ENCODE results near the gene FBXW10B.
A peak's percentile ranks its signal among the peaks of the same experiment; 100 is the strongest.
"Not testable (repeated sequence)": the region's sequence is repeated elsewhere in the genome, so short reads cannot be mapped to it uniquely, and the experiment has no call there.

The FBXW10B gene

GRCh38 chr17:15619331-15620058 lies at the start of gene FBXW10B:
Gene FBXW10B, minus strand, starts transcription at chr17:15619704. Its CDS starts 192 bp downstream, at chr17:15619512.
- DNase-seq (ENCODE audit: low read depth): not testable (repeated sequence)

GRCh38 chr17:15663691-15664090 lies 44.2 kb upstream of the FBXW10B start:
- DNase-seq (ENCODE audit: low read depth): no peak

- no peak for DNase-seq (ENCODE audit: low read depth)
Measured at GRCh38 chr17:15663176-15663575, 43.7 kb upstream of the FBXW10B start.

- no peak for DNase-seq (ENCODE audit: low read depth)
Measured at GRCh38 chr17:15662681-15663080, 43.2 kb upstream of the FBXW10B start.

- no peak for DNase-seq (ENCODE audit: low read depth)
Measured at GRCh38 chr17:15660077-15660476, 40.6 kb upstream of the FBXW10B start.

GRCh38 chr17:15659663-15660062 lies 40.2 kb upstream of the FBXW10B start:
- no peak for DNase-seq (ENCODE audit: low read depth)

- no peak for DNase-seq (ENCODE audit: low read depth)
Measured at GRCh38 chr17:15659236-15659635, 39.7 kb upstream of the FBXW10B start.

GRCh38 chr17:15658296-15658695 lies 38.8 kb upstream of the FBXW10B start:
- DNase-seq (ENCODE audit: low read depth): no peak

GRCh38 chr17:15657868-15658267 lies 38.4 kb upstream of the FBXW10B start:
- DNase-seq (ENCODE audit: low read depth): no peak

GRCh38 chr17:15654886-15655561 lies 35.5 kb upstream of the FBXW10B start:
- no peak for DNase-seq (ENCODE audit: low read depth)

- DNase-seq (ENCODE audit: low read depth): not testable (repeated sequence)
Measured at GRCh38 chr17:15654401-15654800, 34.9 kb upstream of the FBXW10B start.

- no peak for DNase-seq (ENCODE audit: low read depth)
Measured at GRCh38 chr17:15652960-15653359, 33.5 kb upstream of the FBXW10B start.

- peak; percentile 99 for DNase-seq (ENCODE audit: low read depth)
Measured at GRCh38 chr17:15651583-15652110, 32.1 kb upstream of the FBXW10B start.

GRCh38 chr17:15650741-15651582 lies 31.5 kb upstream of the FBXW10B start:
- DNase-seq (ENCODE audit: low read depth): no peak

- DNase-seq (ENCODE audit: low read depth): no peak
Measured at GRCh38 chr17:15649861-15650421, 30.4 kb upstream of the FBXW10B start.

GRCh38 chr17:15648386-15648785 lies 28.9 kb upstream of the FBXW10B start:
- no peak for DNase-seq (ENCODE audit: low read depth)

- DNase-seq (ENCODE audit: low read depth): peak; percentile 65
Measured at GRCh38 chr17:15645942-15646312, 26.4 kb upstream of the FBXW10B start.

- DNase-seq (ENCODE audit: low read depth): peak; percentile 62
Measured at GRCh38 chr17:15645099-15645941, 25.8 kb upstream of the FBXW10B start.

- DNase-seq (ENCODE audit: low read depth): not testable (repeated sequence)
Measured at GRCh38 chr17:15642505-15643251, 23.2 kb upstream of the FBXW10B start.

- not testable (repeated sequence) for DNase-seq (ENCODE audit: low read depth)
Measured at GRCh38 chr17:15642014-15642413, 22.5 kb upstream of the FBXW10B start.

Data from iris pigment epithelial cell (primary cell).